Measurements from ENCODE around the gene ITGB1.

The ITGB1 gene

DNA sequence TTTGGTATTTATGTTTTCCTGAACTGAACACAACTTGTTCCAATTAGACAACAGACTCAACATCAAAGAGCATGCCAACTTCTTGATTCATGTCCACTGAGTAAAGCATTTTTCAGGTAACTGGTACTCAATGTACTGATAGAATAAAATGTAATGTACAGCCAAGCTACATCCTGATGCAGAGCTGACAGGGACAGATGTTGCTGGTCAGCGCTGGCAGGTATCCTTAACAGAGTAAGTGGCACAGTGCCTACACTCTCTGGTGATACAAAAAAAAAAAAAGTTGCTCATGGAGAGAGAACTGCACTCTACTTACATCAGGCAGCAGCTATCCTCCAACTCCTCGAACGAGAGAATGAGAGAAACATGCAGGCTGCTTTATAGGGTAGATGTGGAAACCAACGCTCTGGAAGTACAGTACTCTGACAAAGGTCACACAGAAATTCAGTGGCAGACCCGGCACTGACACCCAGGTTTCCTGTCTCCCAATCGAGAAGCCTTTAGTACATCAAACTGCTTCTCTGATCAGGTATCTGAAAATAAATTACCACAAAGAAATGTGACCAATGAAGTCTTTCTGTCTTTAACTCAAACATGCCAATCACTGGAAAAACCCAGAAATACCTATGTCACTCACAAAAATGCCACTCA, 4.6 kb downstream of the ITGB1 start:
- H3K9me3 ChIP-seq (ENCODE audit: control insufficient read depth, low read length) = no peaks in the 10 kb centered on the region
- H3K9ac ChIP-seq (ENCODE audit: low read length) = no peak overlapping the region
- no peaks in the 10 kb centered on the region for H3K27me3 ChIP-seq (replicated peaks; ENCODE audit: control insufficient read depth, insufficient read depth, low read length)
- DNase-seq (ENCODE audit: low read depth) = peak; percentile 39
- peaks cover 63% of the 10 kb centered on the region for H3K4me1 ChIP-seq (ENCODE audit: control insufficient read depth, insufficient read depth, low read length)
- H3K4me3 ChIP-seq (ENCODE audit: low read length) = peak overlapping the region; percentile 93
- H3K36me3 ChIP-seq (ENCODE audit: control insufficient read depth, insufficient read depth, low read length, severe bottlenecking) = peaks cover 3% of the 10 kb centered on the region

DNA sequence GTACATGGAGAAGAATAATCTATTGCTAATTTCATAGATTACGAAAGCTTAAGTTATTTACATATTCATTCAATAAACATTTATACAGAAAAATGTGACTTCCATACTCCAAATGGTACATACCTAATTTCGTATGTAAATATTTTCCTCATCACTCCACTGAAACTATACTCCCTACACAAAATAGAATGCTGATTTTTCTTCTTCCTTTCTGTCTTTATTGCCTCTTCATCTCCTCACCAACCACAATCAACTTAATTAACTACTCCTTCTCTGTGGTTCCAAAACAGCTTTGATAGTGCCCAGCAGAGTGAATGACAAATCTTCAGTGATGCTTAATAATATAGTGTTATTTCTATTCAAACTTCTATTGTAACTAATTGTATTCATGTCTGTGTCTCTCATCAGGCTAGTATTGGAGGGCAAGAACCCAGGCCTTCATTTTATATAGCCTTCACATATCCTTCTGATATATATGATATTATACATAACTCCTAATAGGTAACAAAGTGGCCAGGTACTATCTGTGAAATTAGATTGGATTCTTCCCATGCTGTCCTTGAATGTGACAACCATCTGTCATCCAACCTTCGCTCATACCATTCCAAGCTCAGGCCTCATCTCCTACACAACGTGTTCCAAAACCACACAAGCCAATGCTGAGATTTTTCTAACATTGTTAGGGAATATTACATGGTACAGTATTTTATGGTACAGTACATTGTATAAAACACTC, 5.3 kb downstream of the ITGB1 start:
- H3K9ac ChIP-seq (ENCODE audit: low read length) = no peak overlapping the region
- no peak for DNase-seq (ENCODE audit: low read depth)
- H3K27me3 ChIP-seq (replicated peaks; ENCODE audit: control insufficient read depth, insufficient read depth, low read length) = no peaks in the 10 kb centered on the region
- peak overlapping the region; percentile 93 for H3K4me3 ChIP-seq (ENCODE audit: low read length)
- peaks cover 3% of the 10 kb centered on the region for H3K36me3 ChIP-seq (ENCODE audit: control insufficient read depth, insufficient read depth, low read length, severe bottlenecking)
- peaks cover 69% of the 10 kb centered on the region for H3K4me1 ChIP-seq (ENCODE audit: control insufficient read depth, insufficient read depth, low read length)
- H3K9me3 ChIP-seq (ENCODE audit: control insufficient read depth, low read length) = no peaks in the 10 kb centered on the region

DNA sequence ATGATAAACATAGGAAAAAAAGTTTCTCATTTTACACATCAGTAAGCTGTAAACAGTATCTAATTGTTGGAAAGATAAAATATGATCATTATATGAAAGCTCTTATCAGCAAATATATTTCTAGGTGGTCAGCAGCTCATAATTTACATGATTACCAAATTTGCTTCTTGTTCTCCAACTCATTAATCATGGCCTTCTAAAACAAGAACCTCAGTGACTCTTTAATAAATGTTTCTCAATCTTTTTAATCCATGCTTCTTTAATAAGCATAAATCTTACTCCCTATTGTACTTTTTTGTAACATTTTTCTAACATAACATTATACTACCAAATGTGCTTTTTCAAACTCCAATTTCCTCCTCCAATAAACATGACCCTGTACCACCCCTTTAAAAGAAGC, 5.9 kb downstream of the ITGB1 start:
- Histone ChIP-seq H3K9me3 (ENCODE audit: control insufficient read depth, low read length) (no peaks in the 10 kb centered on the region), H3K27me3 (replicated peaks; ENCODE audit: control insufficient read depth, insufficient read depth, low read length) (no peaks in the 10 kb centered on the region), H3K4me3 (ENCODE audit: low read length) (no peak overlapping the region), H3K4me1 (ENCODE audit: control insufficient read depth, insufficient read depth, low read length) (peaks cover 69% of the 10 kb centered on the region), H3K36me3 (ENCODE audit: control insufficient read depth, insufficient read depth, low read length, severe bottlenecking) (peaks cover 3% of the 10 kb centered on the region), H3K9ac (ENCODE audit: low read length) (no peak overlapping the region)
- DNase-seq (ENCODE audit: low read depth) = no peak

DNA sequence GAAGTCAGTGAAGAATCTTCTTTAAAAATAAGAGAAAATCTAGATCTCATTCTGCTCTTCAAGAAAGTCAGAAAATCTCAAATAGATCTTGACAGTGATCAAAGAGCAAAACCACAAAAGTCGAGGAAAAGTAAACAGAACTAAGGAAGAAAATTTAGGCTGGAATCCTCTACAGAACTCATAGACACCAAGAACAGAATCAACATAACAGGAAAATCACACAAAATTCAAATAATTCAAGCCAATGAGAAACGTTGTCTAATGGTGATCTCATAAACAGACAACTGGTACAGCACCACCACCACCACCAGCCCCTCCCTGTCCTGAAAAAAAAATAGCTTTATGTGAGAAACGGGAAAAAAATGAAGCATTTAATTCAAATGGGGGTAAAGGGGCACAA, 6.9 kb downstream of the ITGB1 start:
- Histone ChIP-seq H3K4me1 (ENCODE audit: control insufficient read depth, insufficient read depth, low read length) (peaks cover 72% of the 10 kb centered on the region), H3K9me3 (ENCODE audit: control insufficient read depth, low read length) (no peaks in the 10 kb centered on the region), H3K27me3 (replicated peaks; ENCODE audit: control insufficient read depth, insufficient read depth, low read length) (no peaks in the 10 kb centered on the region), H3K9ac (ENCODE audit: low read length) (no peak overlapping the region), H3K36me3 (ENCODE audit: control insufficient read depth, insufficient read depth, low read length, severe bottlenecking) (peaks cover 3% of the 10 kb centered on the region), H3K4me3 (ENCODE audit: low read length) (no peak overlapping the region)
- DNase-seq (ENCODE audit: low read depth) = peak; percentile 48

DNA sequence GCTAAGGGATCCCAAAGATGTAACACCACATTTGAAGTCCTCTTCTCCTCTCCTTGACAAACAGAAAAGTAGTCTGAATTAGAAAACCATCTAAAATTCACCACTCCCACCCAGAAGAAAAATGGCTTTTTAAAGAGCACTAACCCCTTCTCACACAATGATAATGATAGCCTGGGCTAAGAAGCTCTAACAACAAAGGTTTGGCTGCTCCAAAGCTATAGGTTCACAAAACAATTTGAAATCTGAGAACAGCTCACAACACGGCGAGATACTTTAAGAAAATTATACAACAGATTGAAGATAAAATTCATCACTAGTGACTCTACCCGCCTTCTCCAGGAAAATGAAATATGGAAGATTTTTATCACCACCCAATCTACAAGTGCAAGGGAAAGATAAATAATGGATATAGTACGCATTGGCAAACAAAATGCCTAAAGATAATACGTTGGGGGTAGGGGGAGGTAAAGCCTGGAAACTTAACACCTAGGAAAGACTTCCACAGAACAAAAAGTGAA, 7.4 kb downstream of the ITGB1 start:
- no peak for DNase-seq (ENCODE audit: low read depth)
- H3K4me1 ChIP-seq (ENCODE audit: control insufficient read depth, insufficient read depth, low read length) = peaks cover 74% of the 10 kb centered on the region
- no peak overlapping the region for H3K9ac ChIP-seq (ENCODE audit: low read length)
- peaks cover 3% of the 10 kb centered on the region for H3K36me3 ChIP-seq (ENCODE audit: control insufficient read depth, insufficient read depth, low read length, severe bottlenecking)
- H3K9me3 ChIP-seq (ENCODE audit: control insufficient read depth, low read length) = no peaks in the 10 kb centered on the region
- H3K4me3 ChIP-seq (ENCODE audit: low read length) = no peak overlapping the region
- H3K27me3 ChIP-seq (replicated peaks; ENCODE audit: control insufficient read depth, insufficient read depth, low read length) = no peaks in the 10 kb centered on the region

DNA sequence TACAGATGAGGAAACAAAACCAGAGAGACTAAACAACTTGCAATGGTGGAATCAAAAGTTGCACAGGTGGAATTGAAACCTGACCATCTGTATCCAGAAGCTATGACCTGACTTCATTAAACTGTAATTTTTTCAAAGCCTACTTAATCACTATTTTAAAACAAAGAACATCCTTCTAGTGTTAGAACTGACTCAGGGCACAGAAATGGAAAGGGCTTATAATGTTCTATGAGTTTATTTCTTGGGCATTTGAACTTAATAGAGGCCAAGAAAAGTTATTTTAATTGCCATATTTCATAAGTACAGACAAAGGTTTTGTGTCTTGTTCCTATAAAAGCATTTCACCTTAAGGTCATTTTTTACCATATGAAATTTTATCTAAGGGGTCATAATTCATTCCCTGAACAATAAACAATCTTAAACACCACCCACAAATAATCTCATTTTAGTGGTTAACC, 8.8 kb downstream of the ITGB1 start:
- Histone ChIP-seq H3K4me1 (ENCODE audit: control insufficient read depth, insufficient read depth, low read length) (peaks cover 70% of the 10 kb centered on the region), H3K9me3 (ENCODE audit: control insufficient read depth, low read length) (no peaks in the 10 kb centered on the region), H3K9ac (ENCODE audit: low read length) (no peak overlapping the region), H3K36me3 (ENCODE audit: control insufficient read depth, insufficient read depth, low read length, severe bottlenecking) (peaks cover 3% of the 10 kb centered on the region), H3K4me3 (ENCODE audit: low read length) (peak overlapping the region; percentile 29), H3K27me3 (replicated peaks; ENCODE audit: control insufficient read depth, insufficient read depth, low read length) (no peaks in the 10 kb centered on the region)
- no peak for DNase-seq (ENCODE audit: low read depth)

DNA sequence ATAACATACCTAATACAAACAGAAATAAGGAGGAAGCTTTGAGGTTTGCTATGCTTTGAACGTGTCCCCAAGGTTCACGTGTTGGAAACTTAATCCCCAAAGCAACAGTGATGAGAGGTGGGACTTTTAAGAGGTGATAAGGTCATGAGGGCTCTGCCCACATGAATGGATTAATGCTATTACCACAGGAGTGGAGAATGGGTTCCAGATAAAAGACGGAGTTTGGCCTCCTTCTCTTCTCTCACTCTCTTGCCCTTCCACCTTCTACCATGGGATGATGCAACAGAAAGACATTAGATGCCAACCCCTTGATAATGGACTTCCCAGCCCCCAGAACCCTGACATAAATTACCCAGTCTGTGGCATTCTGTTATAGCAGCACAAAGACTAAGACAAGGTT, 9.6 kb downstream of the ITGB1 start:
- Histone ChIP-seq H3K27me3 (replicated peaks; ENCODE audit: control insufficient read depth, insufficient read depth, low read length) (no peaks in the 10 kb centered on the region), H3K36me3 (ENCODE audit: control insufficient read depth, insufficient read depth, low read length, severe bottlenecking) (peaks cover 3% of the 10 kb centered on the region), H3K4me1 (ENCODE audit: control insufficient read depth, insufficient read depth, low read length) (peaks cover 62% of the 10 kb centered on the region), H3K4me3 (ENCODE audit: low read length) (peak overlapping the region; percentile 10), H3K9me3 (ENCODE audit: control insufficient read depth, low read length) (no peaks in the 10 kb centered on the region), H3K9ac (ENCODE audit: low read length) (no peak overlapping the region)
- DNase-seq (ENCODE audit: low read depth) = no peak

DNA sequence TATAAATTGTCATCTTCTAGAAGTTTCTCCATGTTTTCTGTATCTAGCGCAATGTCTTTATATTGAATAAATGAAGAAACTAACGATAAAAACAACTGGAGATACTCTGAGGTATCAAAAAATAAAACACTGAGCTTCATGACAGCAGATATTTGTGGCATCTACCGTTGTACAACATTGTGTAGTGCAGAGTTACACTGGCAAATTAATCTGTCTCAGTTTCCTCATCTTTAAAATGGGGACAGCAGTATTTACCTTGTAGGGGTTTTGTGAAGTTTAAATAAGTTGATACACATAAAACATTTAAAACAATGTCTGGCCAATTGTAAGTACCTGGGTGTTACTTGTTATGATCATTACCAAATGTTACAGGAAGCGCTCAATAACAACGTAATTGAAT, 10.4 kb downstream of the ITGB1 start:
- H3K27me3 ChIP-seq (replicated peaks; ENCODE audit: control insufficient read depth, insufficient read depth, low read length) = no peaks in the 10 kb centered on the region
- peaks cover 53% of the 10 kb centered on the region for H3K4me1 ChIP-seq (ENCODE audit: control insufficient read depth, insufficient read depth, low read length)
- H3K9ac ChIP-seq (ENCODE audit: low read length) = no peak overlapping the region
- no peak for DNase-seq (ENCODE audit: low read depth)
- H3K9me3 ChIP-seq (ENCODE audit: control insufficient read depth, low read length) = no peaks in the 10 kb centered on the region
- no peak overlapping the region for H3K4me3 ChIP-seq (ENCODE audit: low read length)
- H3K36me3 ChIP-seq (ENCODE audit: control insufficient read depth, insufficient read depth, low read length, severe bottlenecking) = no peaks in the 10 kb centered on the region

DNA sequence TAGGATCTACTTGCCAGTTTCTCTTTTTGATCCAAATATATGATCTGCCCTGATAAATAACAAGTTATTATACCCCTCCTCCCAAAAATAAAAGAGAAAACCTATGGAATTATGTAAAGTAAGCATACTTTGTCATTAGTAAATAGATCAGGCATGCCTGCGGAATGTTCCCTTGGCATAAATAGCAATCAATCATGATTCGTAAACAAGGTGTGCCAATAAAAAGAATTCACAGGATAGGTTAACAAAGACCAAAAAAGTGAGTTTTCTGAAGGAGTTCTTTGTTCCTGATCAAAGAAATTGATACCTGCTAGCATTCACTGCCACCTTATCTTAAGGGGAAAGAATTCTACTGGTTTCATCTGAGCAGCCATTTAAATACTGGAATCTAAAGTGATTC, 11.9 kb downstream of the ITGB1 start:
- Histone ChIP-seq H3K4me3 (ENCODE audit: low read length) (no peak overlapping the region), H3K9ac (ENCODE audit: low read length) (no peak overlapping the region), H3K9me3 (ENCODE audit: control insufficient read depth, low read length) (no peaks in the 10 kb centered on the region), H3K36me3 (ENCODE audit: control insufficient read depth, insufficient read depth, low read length, severe bottlenecking) (no peaks in the 10 kb centered on the region), H3K4me1 (ENCODE audit: control insufficient read depth, insufficient read depth, low read length) (peaks cover 54% of the 10 kb centered on the region), H3K27me3 (replicated peaks; ENCODE audit: control insufficient read depth, insufficient read depth, low read length) (no peaks in the 10 kb centered on the region)
- DNase-seq (ENCODE audit: low read depth) = no peak

DNA sequence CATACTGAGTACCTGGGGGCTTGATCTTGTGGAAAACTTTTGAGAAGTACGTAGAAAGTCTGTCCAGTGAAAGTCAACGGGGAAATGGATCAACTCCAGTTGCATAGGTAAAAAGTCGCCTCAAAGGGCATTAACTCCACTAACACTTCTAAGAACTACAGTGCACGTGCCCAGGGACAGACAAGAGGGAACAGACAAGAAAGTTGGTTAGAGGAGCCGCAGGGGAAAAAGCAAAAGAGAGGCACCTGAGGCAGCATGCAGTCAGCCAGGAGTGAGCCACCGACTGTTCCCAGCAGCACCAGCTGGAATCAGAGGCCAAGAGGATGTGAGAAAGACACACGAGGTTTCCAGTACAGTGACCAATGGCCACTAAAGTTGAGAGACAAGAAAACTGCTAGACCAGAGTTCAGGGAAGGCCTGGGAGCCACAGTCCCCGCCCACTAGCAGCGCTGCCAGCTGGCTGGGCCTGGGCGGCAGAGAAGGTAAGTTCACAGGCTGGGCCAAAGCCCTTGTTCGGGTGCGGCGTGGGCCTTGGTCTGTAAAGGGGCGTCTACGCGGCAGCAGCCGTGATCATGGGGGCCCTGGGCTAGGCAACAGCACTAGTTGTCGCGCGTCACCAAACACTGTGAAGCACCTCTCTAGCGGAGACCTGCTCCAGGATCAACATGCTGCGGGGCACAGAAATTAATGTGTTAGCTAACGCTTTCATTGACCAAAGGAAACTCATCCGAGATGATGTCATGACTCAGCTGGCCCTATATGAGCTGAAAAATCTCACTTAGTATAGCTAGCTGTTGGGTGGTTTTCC, 14.0 kb downstream of the ITGB1 start:
- no peak for DNase-seq (ENCODE audit: low read depth)

DNA sequence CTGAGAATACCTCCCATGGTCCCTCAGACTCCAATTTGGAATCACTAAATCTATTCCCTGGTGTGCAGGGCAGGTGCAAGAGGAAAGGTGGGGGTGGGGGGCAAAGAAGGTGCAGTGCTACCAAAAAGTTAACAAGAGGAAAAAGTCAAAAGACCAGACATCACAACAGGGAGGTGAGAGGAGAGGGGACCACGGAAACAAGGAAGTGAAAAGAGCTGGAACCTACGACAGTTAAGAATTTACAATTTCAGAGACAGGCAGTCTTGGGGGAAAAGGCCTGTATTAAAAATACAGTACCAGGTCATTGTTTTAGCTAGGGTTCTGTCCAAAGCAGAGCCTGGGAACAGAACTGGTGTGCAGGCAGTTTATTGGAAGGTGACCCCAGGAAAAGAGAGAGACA, 14.6 kb downstream of the ITGB1 start:
- DNase-seq (ENCODE audit: low read depth) = no peak
- no peak overlapping the region for H3K4me3 ChIP-seq (ENCODE audit: low read length)
- no peaks in the 10 kb centered on the region for H3K9me3 ChIP-seq (ENCODE audit: control insufficient read depth, low read length)
- H3K9ac ChIP-seq (ENCODE audit: low read length) = no peak overlapping the region
- peaks cover 54% of the 10 kb centered on the region for H3K4me1 ChIP-seq (ENCODE audit: control insufficient read depth, insufficient read depth, low read length)
- H3K27me3 ChIP-seq (replicated peaks; ENCODE audit: control insufficient read depth, insufficient read depth, low read length) = no peaks in the 10 kb centered on the region
- peaks cover 6% of the 10 kb centered on the region for H3K36me3 ChIP-seq (ENCODE audit: control insufficient read depth, insufficient read depth, low read length, severe bottlenecking)

More for the DNA sequence above, 14.0 kb downstream of the ITGB1 start:
- Histone ChIP-seq H3K27me3 (replicated peaks; ENCODE audit: control insufficient read depth, insufficient read depth, low read length) (no peaks in the 10 kb centered on the region), H3K9me3 (ENCODE audit: control insufficient read depth, low read length) (no peaks in the 10 kb centered on the region), H3K4me3 (ENCODE audit: low read length) (no peak overlapping the region), H3K9ac (ENCODE audit: low read length) (no peak overlapping the region), H3K36me3 (ENCODE audit: control insufficient read depth, insufficient read depth, low read length, severe bottlenecking) (peaks cover 6% of the 10 kb centered on the region), H3K4me1 (ENCODE audit: control insufficient read depth, insufficient read depth, low read length) (peaks cover 54% of the 10 kb centered on the region)

Data from adipocyte (in vitro differentiated cells).